Measurements from ENCODE around the gene B3GAT3.

DNA sequence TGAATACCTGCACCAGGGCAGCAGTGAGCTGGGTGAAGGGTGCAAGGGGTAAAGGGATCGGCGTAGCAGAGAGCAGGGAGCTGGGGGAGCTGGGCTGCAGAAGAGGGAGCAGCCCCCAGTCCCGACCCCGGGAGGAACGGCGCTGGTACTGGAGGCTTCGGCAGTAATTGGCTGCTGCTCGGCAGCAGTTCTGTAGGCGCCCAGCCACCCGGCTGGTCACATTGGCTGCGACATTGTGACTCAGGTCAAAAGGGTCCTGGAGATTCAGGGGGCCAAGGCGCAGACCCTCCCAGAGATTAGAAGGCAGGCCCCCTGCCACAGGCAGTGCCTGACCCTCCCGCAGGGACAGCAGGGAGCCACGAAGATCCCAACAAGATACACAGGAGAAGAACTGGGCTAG, 45.9 kb downstream of the B3GAT3 start:
- TF ChIP-seq, protein P1, sequence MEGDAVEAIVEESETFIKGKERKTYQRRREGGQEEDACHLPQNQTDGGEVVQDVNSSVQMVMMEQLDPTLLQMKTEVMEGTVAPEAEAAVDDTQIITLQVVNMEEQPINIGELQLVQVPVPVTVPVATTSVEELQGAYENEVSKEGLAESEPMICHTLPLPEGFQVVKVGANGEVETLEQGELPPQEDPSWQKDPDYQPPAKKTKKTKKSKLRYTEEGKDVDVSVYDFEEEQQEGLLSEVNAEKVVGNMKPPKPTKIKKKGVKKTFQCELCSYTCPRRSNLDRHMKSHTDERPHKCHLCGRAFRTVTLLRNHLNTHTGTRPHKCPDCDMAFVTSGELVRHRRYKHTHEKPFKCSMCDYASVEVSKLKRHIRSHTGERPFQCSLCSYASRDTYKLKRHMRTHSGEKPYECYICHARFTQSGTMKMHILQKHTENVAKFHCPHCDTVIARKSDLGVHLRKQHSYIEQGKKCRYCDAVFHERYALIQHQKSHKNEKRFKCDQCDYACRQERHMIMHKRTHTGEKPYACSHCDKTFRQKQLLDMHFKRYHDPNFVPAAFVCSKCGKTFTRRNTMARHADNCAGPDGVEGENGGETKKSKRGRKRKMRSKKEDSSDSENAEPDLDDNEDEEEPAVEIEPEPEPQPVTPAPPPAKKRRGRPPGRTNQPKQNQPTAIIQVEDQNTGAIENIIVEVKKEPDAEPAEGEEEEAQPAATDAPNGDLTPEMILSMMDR (IDR thresholded peaks at IDR 0.05): no peak
- no peak for TF ChIP-seq POLR2A (IDR thresholded peaks at IDR 0.05)
